NCI-H748 treated with DMSO at 0.1 percent for 48 hours (cell line): Measurements from ENCODE around the gene INPP5A.

ENCODE experiments used
- DNase-seq: peaks from one replicate; lab custom pipeline; 2025; lab: John Stamatoyannopoulos, UW

INPP5A gene

GRCh38 chr10:132580617-132581016, 43.0 kb downstream of the INPP5A start:
- no peak for DNase-seq

DNA sequence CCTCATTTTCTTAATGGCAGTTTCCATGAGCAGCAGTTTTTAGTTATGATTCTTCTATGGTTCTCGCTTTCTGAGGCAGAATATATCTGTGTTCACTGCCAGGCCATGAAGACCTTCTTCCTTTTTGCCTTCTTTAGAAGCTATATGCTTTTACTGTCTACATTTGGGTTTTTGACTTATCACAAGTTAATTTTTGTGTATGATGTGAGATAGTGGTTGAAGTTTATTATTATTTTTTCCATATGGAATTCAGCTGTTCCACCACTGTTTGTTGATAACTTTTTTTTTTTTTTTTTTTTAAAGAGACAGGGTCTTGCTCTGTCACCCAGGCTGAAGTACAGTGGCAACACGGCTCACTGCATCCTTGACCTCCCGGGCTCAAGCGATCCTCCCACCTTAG, 44.5 kb downstream of the INPP5A start:
- DNase-seq = no peak

GRCh38 chr10:132582771-132583170, 45.2 kb downstream of the INPP5A start:
- DNase-seq = no peak

DNA sequence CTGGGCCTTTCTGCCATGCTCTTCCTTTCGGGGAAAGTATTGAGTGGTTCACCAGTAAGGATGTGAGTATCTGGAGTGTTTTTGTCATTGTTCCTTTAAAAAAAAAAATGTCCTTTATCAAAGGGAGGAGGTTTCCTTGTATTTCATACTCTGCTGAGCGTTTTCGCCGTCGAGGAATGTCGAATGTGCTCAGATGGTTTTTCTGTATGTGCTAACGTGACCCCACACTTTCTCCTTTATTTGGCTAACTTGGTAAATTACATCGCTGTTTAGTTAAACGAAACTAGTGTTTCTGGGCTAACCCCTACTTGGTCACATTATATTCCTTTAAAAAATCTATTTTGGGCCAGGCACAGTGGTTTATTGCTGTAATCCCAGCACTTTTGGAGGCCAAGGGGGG, 45.9 kb downstream of the INPP5A start:
- DNase-seq = no peak

DNA sequence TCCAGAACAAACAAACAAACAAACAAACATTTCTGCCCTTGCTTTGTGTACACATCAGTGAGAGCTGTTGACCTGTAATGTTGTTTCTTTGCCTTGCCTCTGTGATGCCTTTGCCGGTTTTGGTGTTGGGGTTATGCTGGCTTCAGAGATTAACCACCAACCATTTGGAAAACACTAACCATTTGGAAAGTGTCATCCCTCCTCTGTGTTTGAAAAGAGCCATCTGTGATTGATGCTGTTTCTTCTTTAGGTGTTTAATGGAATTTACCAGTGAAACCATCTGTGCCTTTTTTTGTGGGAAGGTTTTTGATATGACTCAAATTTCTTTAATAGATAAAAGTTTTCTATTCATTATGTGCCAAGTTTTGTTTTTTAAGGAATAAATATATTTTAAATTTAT, 46.5 kb downstream of the INPP5A start:
- no peak for DNase-seq

GRCh38 chr10:132585732-132586722, 48.4 kb downstream of the INPP5A start:
- no peak for DNase-seq

- DNase-seq = no peak
Measured at GRCh38 chr10:132586739-132587138, 49.2 kb downstream of the INPP5A start.

GRCh38 chr10:132587175-132587574, 49.6 kb downstream of the INPP5A start:
- DNase-seq = no peak

DNA sequence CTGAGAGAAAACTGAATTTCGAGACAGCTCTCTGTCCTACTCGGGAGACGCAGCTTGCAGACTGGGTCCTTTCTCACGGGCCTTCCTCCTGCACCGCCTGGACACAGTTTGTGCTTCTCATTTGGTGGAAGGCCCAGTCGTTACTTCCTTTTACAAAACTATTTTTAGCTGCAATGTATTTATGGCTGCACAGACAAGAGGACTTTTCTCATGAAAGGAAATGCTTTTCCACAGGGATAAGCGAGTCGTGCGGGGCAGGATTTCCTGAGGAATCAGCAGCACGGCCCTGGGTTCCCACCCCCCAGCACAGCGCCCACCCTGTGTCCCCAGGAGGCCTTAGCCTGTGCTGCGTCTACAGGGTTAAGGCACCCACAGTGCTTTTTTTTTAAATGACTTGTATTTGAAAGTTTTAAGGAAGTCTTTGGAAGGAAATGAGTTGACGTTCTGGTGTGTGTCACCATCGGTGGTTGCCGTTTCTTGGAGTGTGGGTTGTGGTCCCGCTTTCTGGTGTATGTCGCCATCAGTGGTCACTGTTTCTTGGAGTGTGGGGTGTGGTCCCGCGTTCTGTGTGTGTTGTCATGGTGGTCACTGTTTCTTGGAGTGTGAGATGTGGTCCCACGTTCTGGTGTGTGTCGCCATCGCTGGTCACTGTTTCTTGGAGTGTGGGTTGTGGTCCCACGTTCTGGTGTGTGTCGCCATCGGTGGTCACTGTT, 50.9 kb downstream of the INPP5A start:
- no peak for DNase-seq

DNA sequence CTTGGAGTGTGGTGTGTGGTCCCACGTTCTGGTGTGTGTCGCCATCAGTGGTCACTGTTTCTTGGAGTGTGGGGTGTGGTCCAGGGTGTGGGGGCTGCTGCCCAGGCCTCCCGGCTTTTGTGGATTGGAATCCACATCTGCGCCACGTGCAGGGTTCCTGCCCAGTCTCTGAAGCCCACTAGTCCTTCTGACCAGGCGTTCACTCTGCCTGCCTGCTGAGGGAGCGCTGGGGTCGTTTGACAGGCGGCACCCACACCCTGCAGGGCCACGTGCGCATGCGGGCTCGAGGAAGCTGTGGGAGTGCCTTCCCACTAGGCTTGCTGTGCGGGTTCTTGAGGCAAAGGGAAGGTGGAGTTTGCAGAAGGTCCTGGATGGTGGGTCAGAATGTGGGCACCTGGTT, 51.4 kb downstream of the INPP5A start:
- DNase-seq = no peak

- no peak for DNase-seq
Measured at GRCh38 chr10:132589681-132590080, 52.1 kb downstream of the INPP5A start.

GRCh38 chr10:132590094-132590751, 52.6 kb downstream of the INPP5A start:
- no peak for DNase-seq

DNA sequence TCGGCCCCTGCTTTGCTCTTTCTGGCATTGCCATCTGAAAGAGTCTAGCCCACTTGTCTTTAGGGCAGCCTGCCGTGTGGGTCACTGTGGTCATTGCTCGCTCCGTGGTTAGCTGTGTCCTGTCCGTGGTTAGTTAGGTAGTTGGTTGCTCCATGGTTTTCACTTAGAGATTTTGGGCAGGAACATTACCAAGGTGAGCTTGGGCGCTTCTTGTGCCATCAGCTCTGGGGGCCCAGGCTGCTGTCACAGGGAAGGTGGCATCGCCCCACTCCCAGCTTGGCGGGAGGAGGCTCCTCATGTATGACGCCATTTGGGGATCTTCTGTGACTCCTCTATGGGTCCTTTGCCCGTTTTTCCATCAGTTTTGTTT, 53.1 kb downstream of the INPP5A start:
- no peak for DNase-seq

DNA sequence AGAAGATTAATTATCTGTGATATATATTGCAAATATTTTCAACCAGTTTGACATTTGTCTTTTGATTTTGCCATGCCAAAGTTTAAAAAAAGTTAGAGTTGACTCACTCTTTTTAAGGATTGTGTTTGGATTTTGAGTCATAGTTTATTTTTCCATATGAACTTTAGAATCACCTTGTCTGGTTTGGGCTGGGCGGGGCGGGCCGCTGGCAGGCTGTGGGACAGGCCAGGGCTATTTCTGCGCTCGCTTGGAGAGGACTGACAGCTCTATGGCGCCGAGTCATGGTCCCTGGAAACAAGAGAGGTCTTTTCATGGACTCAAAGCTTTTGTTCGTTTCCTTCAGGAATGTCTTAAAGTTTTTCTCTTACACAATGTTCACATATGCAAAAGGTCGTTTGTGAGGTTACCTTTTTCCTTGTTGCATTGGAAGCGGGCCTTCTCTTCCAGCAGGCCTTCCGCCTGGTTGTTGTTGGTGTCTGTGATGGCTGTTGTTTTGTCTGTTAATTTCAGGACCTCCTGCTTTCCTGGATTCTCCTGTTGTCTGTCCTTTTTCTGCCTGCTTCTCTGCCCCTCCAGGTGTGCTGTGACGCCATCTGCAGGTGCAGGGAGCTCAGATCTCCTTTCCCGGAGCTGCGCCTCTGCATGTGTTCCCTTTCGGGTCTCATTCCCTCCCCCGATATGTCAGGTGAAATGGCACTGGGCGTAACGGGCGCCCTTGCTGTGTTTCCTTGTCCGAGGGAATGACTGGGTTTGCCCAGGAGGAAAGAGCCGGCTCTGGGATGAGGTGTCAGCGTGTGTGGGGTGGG, 53.8 kb downstream of the INPP5A start:
- DNase-seq = no peak

DNA sequence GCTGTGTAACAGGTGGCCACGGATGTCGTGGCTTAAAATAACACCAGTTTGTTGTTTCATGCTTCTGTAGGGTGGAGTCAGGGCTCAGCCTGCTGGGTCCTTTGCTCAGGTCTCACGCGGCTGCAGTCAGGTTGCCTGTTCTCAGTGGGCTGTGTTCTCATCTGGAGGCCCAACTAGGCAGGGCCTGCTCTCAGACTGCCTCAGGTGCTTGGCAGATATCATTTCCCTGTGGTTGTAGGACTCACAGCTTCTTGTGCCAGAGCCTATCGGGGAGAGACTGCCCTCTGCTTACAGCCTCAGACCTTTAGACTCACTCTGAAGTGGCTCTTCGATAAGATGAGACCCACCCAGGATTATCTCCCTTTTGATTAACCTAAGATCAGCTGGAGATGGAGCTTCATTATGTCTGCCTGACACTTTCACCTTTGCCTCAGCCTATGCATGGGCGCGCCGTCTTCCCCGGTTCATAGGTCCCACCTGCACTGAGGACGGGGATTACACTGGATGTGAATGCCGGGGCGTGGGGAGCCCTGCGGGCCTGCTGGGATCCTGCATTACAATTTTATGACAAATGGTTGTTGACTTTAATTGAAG, 55.3 kb downstream of the INPP5A start:
- no peak for DNase-seq

DNA sequence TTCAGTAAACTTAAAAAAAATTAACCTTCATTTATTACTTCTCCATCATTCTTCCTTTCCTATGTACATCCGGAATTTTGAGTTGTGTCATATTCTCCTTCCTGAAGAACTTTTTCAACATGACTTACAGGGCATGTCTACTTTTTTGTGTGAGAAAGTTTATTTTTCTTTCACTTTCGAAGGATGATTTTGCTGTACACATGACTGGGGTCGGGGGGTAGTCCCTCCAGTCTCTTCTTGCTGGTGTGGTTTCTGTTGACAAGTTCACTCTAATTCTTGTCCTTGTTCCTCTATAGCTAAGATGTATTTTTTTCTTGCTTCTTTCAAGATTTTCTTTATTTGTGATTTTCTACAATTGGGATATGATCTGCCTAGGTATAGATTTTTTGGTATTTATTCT, 55.8 kb downstream of the INPP5A start:
- no peak for DNase-seq

- DNase-seq = no peak
Measured at GRCh38 chr10:132593900-132594876, 56.6 kb downstream of the INPP5A start.

DNA sequence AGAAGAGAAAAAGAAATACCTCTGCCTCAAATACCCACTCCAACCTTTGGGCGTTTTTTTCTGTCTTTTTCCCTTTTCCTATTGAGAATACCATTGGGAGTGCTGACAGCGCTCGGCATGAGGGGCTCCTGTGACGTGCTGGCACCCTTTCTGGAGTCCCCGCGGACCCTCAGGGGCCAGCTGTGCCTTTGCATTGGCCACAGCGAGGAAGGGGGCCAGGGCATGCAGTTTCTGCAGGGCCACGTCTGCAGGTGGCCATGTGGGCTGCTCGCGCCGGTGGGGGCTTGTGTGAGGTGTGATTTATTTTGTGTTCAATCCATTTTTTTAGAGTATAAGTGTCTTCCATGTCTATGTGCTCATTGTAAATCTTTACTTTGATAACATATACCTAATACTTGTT, 57.4 kb downstream of the INPP5A start:
- no peak for DNase-seq

- no peak for DNase-seq
Measured at GRCh38 chr10:132595854-132596253, 58.3 kb downstream of the INPP5A start.

DNA sequence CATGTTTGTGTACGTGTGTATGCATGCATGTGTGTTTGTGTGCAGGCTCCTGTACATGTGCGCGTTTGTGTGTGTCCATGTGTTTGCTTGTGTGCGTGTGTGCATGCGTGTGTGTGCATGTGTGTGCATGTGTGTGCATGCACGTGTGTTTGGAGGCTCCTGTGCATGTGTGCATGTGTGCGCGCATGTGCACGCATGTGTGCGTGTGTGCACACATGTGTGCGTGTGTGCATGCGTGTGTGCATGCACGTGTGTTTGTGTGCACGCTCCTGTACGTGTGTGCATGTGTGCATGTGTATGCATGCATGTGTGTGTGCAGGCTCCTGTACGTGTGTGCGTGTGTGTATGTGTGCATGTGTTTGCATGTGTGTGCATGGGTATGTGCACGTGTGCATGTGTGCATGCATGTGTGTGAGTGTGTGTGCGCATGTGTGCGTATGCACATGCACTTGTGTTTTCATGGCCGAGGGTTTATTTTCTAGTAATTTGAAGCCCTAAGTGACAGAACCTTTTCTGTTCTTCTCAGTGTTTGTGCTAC, 59.2 kb downstream of the INPP5A start:
- no peak for DNase-seq
